ENCODE measurements around the gene SLC16A4. TPM values are rescaled to one million over a fixed set of nuclear protein-coding genes. Genes with fewer than 3 reads are reported as not detected.

Gene SLC16A4
- total RNA-seq, 1 donor from 2014 or later, result 7.2 TPM

- H3K27me3 Mint-ChIP-seq (ENCODE audit: unreplicated experiment), result peaks cover 2% of the 10 kb centered on the region
These were observed 51.2 kb downstream of the SLC16A4 start for GRCh38 chr1:110339407-110340206.

DNA sequence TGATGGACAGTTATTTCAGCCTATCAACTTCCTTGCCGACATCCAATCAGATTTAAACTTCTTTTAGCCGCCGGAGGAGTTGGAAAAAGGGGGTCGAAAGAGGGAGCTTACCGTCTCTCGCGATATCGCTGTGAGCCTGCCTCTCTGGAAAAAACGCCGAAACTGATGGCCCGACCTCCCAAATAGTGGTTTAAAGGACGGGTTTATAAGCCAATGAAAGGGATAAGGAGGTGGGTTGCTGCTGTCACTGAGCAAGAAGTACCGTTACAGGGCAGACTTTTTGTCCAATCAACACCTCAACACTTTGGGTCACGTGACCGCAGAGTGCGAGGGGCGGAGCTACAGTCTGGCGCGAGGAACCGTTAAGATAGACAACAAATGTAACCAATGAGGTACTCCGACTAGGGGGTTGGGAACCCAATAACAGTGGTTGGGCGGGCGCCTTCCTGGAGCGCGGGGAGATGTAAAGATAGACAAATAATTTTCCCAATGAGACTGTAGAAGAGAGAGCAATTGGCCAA is 51.9 kb downstream of the SLC16A4 start, which contains the start of gene RBM15:
TSS of gene RBM15 (plus strand) at position 492 of the 521 bp plus-strand sequence. CDS start at position 521, 29 bp downstream.
- no peaks in the 10 kb centered on the region for H3K9me3 Mint-ChIP-seq (ENCODE audit: unreplicated experiment)
- peak; percentile 91 for DNase-seq (ENCODE audit: low spot score)
- H3K4me1 Mint-ChIP-seq (ENCODE audit: unreplicated experiment), result peaks cover 24% of the 10 kb centered on the region
- TF ChIP-seq CTCF (IDR thresholded peaks at IDR 0.05; ENCODE audit: unreplicated experiment), result no peak
- no peak within 1 kb of the TSS for H3K27ac Mint-ChIP-seq (ENCODE audit: unreplicated experiment)
- no peaks in the 10 kb centered on the region for H3K36me3 Mint-ChIP-seq (ENCODE audit: low read depth, unreplicated experiment)
- H3K27me3 Mint-ChIP-seq (ENCODE audit: unreplicated experiment), result peaks cover 2% of the 10 kb centered on the region
- peak within 1 kb of the TSS; percentile 96 for H3K4me3 Mint-ChIP-seq (ENCODE audit: unreplicated experiment)

More at GRCh38 chr1:110339407-110340206, 51.2 kb downstream of the SLC16A4 start:
- Mint-ChIP-seq H3K4me1 (ENCODE audit: unreplicated experiment) (peaks cover 28% of the 10 kb centered on the region), H3K27ac (ENCODE audit: unreplicated experiment) (no peak overlapping the region), H3K36me3 (ENCODE audit: low read depth, unreplicated experiment) (no peaks in the 10 kb centered on the region), H3K4me3 (ENCODE audit: unreplicated experiment) (no peak overlapping the region), H3K9me3 (ENCODE audit: unreplicated experiment) (no peaks in the 10 kb centered on the region)
- DNase-seq (ENCODE audit: low spot score), result peak; percentile 57
- TF ChIP-seq CTCF (IDR thresholded peaks at IDR 0.05; ENCODE audit: unreplicated experiment), result no peak

GRCh38 chr1:110338309-110338885 is 52.4 kb downstream of the SLC16A4 start:
- peak overlapping the region; percentile 90 for H3K27ac Mint-ChIP-seq (ENCODE audit: unreplicated experiment)
- peaks cover 18% of the 10 kb centered on the region for H3K4me1 Mint-ChIP-seq (ENCODE audit: unreplicated experiment)
- peak; percentile 92 for DNase-seq (ENCODE audit: low spot score)
- peak; percentile 51 for TF ChIP-seq CTCF (IDR thresholded peaks at IDR 0.05; ENCODE audit: unreplicated experiment)
- peaks cover 2% of the 10 kb centered on the region for H3K27me3 Mint-ChIP-seq (ENCODE audit: unreplicated experiment)
- no peaks in the 10 kb centered on the region for H3K36me3 Mint-ChIP-seq (ENCODE audit: low read depth, unreplicated experiment)
- H3K9me3 Mint-ChIP-seq (ENCODE audit: unreplicated experiment), result no peaks in the 10 kb centered on the region
- H3K4me3 Mint-ChIP-seq (ENCODE audit: unreplicated experiment), result peak overlapping the region; percentile 96

DNA sequence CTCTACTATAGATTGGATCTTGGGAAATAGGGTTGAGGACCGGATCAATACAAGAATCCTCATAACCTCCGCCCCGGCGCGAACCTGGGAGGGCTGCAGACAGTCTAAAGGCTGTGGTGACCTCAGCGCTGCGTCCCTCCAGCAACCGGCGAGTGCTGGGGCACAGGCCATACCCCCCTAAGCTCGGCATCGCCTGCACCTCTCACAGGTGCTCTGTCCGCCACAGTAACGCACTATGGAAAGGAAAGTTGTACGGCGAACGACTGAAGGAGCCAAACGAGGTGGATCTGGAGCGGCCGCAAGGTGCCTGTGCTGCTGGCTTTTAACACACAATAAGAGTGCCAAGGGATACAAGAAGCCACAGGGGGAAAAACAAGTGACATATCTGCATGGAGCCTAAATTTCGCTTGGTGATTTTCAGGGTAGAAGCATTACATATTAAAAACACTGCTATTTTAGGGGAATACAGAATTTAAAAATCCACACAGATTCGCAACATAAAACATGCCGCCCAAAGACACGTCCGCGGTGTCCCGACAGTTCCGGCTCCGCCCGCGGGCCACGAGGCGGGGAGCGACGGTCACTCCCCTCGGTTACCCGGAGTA is 53.0 kb downstream of the SLC16A4 start:
- Mint-ChIP-seq H3K27me3 (ENCODE audit: unreplicated experiment) (peaks cover 2% of the 10 kb centered on the region), H3K4me1 (ENCODE audit: unreplicated experiment) (peaks cover 18% of the 10 kb centered on the region), H3K36me3 (ENCODE audit: low read depth, unreplicated experiment) (no peaks in the 10 kb centered on the region), H3K27ac (ENCODE audit: unreplicated experiment) (peak overlapping the region; percentile 90), H3K9me3 (ENCODE audit: unreplicated experiment) (no peaks in the 10 kb centered on the region), H3K4me3 (ENCODE audit: unreplicated experiment) (peak overlapping the region; percentile 96)
- DNase-seq (ENCODE audit: low spot score), result peak; percentile 44
- no peak for TF ChIP-seq CTCF (IDR thresholded peaks at IDR 0.05; ENCODE audit: unreplicated experiment)

All from endothelial cell (in vitro differentiated cells).